Measurements from ENCODE around the gene CAMK2B.

Gene CAMK2B

GRCh38 chr7:44188480-44189225 is 136.7 kb downstream of the CAMK2B start:
- no peak overlapping the region for H3K4me3 ChIP-seq (ENCODE audit: low read depth, low read length)
- no peak for TF ChIP-seq CTCF (IDR thresholded peaks at IDR 0.05; ENCODE audit: low read depth, low read length, missing control alignments)
- no peak overlapping the region for H3K27ac ChIP-seq
- no peaks in the 10 kb centered on the region for H3K27me3 ChIP-seq (replicated peaks)
- in situ Hi-C loops (cut with HindIII; ENCODE audit: low pct_ligation_motif_present, low sequenced_read_pairs), result no loop called here
- H3K36me3 ChIP-seq (replicated peaks), result no peaks in the 10 kb centered on the region
- no peak for DNase-seq

GRCh38 chr7:44187636-44188416 is 137.6 kb downstream of the CAMK2B start:
- Histone ChIP-seq H3K27me3 (replicated peaks) (no peaks in the 10 kb centered on the region), H3K4me3 (ENCODE audit: low read depth, low read length) (no peak overlapping the region), H3K36me3 (replicated peaks) (no peaks in the 10 kb centered on the region), H3K27ac (no peak overlapping the region)
- in situ Hi-C loops (cut with HindIII; ENCODE audit: low pct_ligation_motif_present, low sequenced_read_pairs), result no loop called here
- no peak for TF ChIP-seq CTCF (IDR thresholded peaks at IDR 0.05; ENCODE audit: low read depth, low read length, missing control alignments)
- no peak for DNase-seq

- Histone ChIP-seq H3K4me3 (ENCODE audit: low read depth, low read length) (no peak overlapping the region), H3K27me3 (replicated peaks) (no peaks in the 10 kb centered on the region), H3K36me3 (replicated peaks) (no peaks in the 10 kb centered on the region), H3K27ac (no peak overlapping the region)
- in situ Hi-C loops (cut with HindIII; ENCODE audit: low pct_ligation_motif_present, low sequenced_read_pairs), result no loop called here
- DNase-seq, result no peak
- no peak for TF ChIP-seq CTCF (IDR thresholded peaks at IDR 0.05; ENCODE audit: low read depth, low read length, missing control alignments)
Observed at GRCh38 chr7:44186736-44187135, 138.7 kb downstream of the CAMK2B start.

- Histone ChIP-seq H3K36me3 (replicated peaks) (no peaks in the 10 kb centered on the region), H3K27me3 (replicated peaks) (no peaks in the 10 kb centered on the region), H3K4me3 (ENCODE audit: low read depth, low read length) (no peak overlapping the region), H3K27ac (no peak overlapping the region)
- no peak for TF ChIP-seq CTCF (IDR thresholded peaks at IDR 0.05; ENCODE audit: low read depth, low read length, missing control alignments)
- no peak for DNase-seq
- in situ Hi-C loops (cut with HindIII; ENCODE audit: low pct_ligation_motif_present, low sequenced_read_pairs), result no loop called here
Observed at GRCh38 chr7:44185729-44186128, 139.7 kb downstream of the CAMK2B start.

- DNase-seq, result no peak
- in situ Hi-C loops (cut with HindIII; ENCODE audit: low pct_ligation_motif_present, low sequenced_read_pairs), result no loop called here
- no peaks in the 10 kb centered on the region for H3K36me3 ChIP-seq (replicated peaks)
- H3K27ac ChIP-seq, result no peak overlapping the region
- H3K4me3 ChIP-seq (ENCODE audit: low read depth, low read length), result no peak overlapping the region
- H3K27me3 ChIP-seq (replicated peaks), result no peaks in the 10 kb centered on the region
- TF ChIP-seq CTCF (IDR thresholded peaks at IDR 0.05; ENCODE audit: low read depth, low read length, missing control alignments), result no peak
Observed at GRCh38 chr7:44184873-44185446, 140.4 kb downstream of the CAMK2B start.

Measured in brain microvascular endothelial cell (primary cell).